Measurements from ENCODE around the gene GPER1.

Gene GPER1

GRCh38 chr7:1086588-1087464, 1.1 kb upstream of the GPER1 start:
- Histone ChIP-seq H3K4me1 (ENCODE audit: control insufficient read depth in 5 of 5, insufficient read depth in 5 of 5, low read length in 5 of 5) (peaks cover 15 to 78% (median 65%) of the 10 kb centered on the region in 5 donors), H3K9me3 (ENCODE audit: control insufficient read depth in 5 of 5, low read length in 5 of 5) (no peaks in the 10 kb centered on the region), H3K9ac (ENCODE audit: low read length in 5 of 5) (peak overlapping the region in 4 of 5 donors; percentile 32 to 57 (median 47)), H3K36me3 (ENCODE audit: control insufficient read depth in 5 of 5, insufficient read depth in 5 of 5, low read length in 5 of 5) (peaks cover 0 to 13% (median 9%) of the 10 kb centered on the region in 5 donors), H3K4me3 (ENCODE audit: low read depth in 1 of 5, low read length in 5 of 5) (peak overlapping the region; percentile 64 to 73 (median 72)), H3K27me3 (ENCODE audit: control insufficient read depth in 5 of 5, insufficient read depth in 4 of 5, low read length in 5 of 5) (no peaks in the 10 kb centered on the region), H3K27ac (ENCODE audit: low read depth, low read length) (peak overlapping the region; percentile 79)

GRCh38 chr7:1087465-1087814, 473 bp upstream of the GPER1 start:
- peak overlapping the region; percentile 64 to 73 (median 72) for H3K4me3 ChIP-seq (ENCODE audit: low read depth in 1 of 5, low read length in 5 of 5)
- no peaks in the 10 kb centered on the region for H3K27me3 ChIP-seq (ENCODE audit: control insufficient read depth in 5 of 5, insufficient read depth in 4 of 5, low read length in 5 of 5)
- H3K9me3 ChIP-seq (ENCODE audit: control insufficient read depth in 5 of 5, low read length in 5 of 5): no peaks in the 10 kb centered on the region
- H3K27ac ChIP-seq (ENCODE audit: low read depth, low read length): peak overlapping the region; percentile 79
- peaks cover 0 to 19% (median 15%) of the 10 kb centered on the region in 5 donors for H3K36me3 ChIP-seq (ENCODE audit: control insufficient read depth in 5 of 5, insufficient read depth in 5 of 5, low read length in 5 of 5)
- H3K4me1 ChIP-seq (ENCODE audit: control insufficient read depth in 5 of 5, insufficient read depth in 5 of 5, low read length in 5 of 5): peaks cover 15 to 73% (median 62%) of the 10 kb centered on the region in 5 donors
- peak overlapping the region in 2 of 5 donors; percentile 57 to 71 for H3K9ac ChIP-seq (ENCODE audit: low read length in 5 of 5)

GRCh38 chr7:1090236-1090635, 2.3 kb downstream of the GPER1 start:
- no peak overlapping the region for H3K4me3 ChIP-seq (ENCODE audit: low read depth in 1 of 5, low read length in 5 of 5)
- H3K27me3 ChIP-seq (ENCODE audit: control insufficient read depth in 5 of 5, insufficient read depth in 4 of 5, low read length in 5 of 5): no peaks in the 10 kb centered on the region
- peaks cover 7 to 47% (median 39%) of the 10 kb centered on the region in 5 donors for H3K4me1 ChIP-seq (ENCODE audit: control insufficient read depth in 5 of 5, insufficient read depth in 5 of 5, low read length in 5 of 5)
- no peak overlapping the region for H3K9ac ChIP-seq (ENCODE audit: low read length in 5 of 5)
- H3K27ac ChIP-seq (ENCODE audit: low read depth, low read length): no peak overlapping the region
- H3K36me3 ChIP-seq (ENCODE audit: control insufficient read depth in 5 of 5, insufficient read depth in 5 of 5, low read length in 5 of 5): peaks cover 0 to 42% (median 37%) of the 10 kb centered on the region in 5 donors
- no peaks in the 10 kb centered on the region for H3K9me3 ChIP-seq (ENCODE audit: control insufficient read depth in 5 of 5, low read length in 5 of 5)

- no peaks in the 10 kb centered on the region for H3K9me3 ChIP-seq (ENCODE audit: control insufficient read depth in 5 of 5, low read length in 5 of 5)
- H3K9ac ChIP-seq (ENCODE audit: low read length in 5 of 5): peak overlapping the region in 1 of 5 donors; percentile 28
- no peaks in the 10 kb centered on the region for H3K27me3 ChIP-seq (ENCODE audit: control insufficient read depth in 5 of 5, insufficient read depth in 4 of 5, low read length in 5 of 5)
- no peak overlapping the region for H3K4me3 ChIP-seq (ENCODE audit: low read depth in 1 of 5, low read length in 5 of 5)
- H3K36me3 ChIP-seq (ENCODE audit: control insufficient read depth in 5 of 5, insufficient read depth in 5 of 5, low read length in 5 of 5): peaks cover 0 to 42% (median 37%) of the 10 kb centered on the region in 5 donors
- no peak overlapping the region for H3K27ac ChIP-seq (ENCODE audit: low read depth, low read length)
- H3K4me1 ChIP-seq (ENCODE audit: control insufficient read depth in 5 of 5, insufficient read depth in 5 of 5, low read length in 5 of 5): peaks cover 6 to 45% (median 32%) of the 10 kb centered on the region in 5 donors
Observed at GRCh38 chr7:1090686-1091643, 3.1 kb downstream of the GPER1 start.

- H3K4me3 ChIP-seq (ENCODE audit: low read depth in 1 of 5, low read length in 5 of 5): no peak overlapping the region
Observed at GRCh38 chr7:1091644-1092027, 3.7 kb downstream of the GPER1 start.

GRCh38 chr7:1092161-1092632, 4.3 kb downstream of the GPER1 start:
- no peak overlapping the region for H3K27ac ChIP-seq (ENCODE audit: low read depth, low read length)
- H3K4me1 ChIP-seq (ENCODE audit: control insufficient read depth in 5 of 5, insufficient read depth in 5 of 5, low read length in 5 of 5): peaks cover 6 to 40% (median 23%) of the 10 kb centered on the region in 5 donors
- no peak overlapping the region for H3K9ac ChIP-seq (ENCODE audit: low read length in 5 of 5)
- H3K36me3 ChIP-seq (ENCODE audit: control insufficient read depth in 5 of 5, insufficient read depth in 5 of 5, low read length in 5 of 5): peaks cover 0 to 42% (median 37%) of the 10 kb centered on the region in 5 donors
- no peak overlapping the region for H3K4me3 ChIP-seq (ENCODE audit: low read depth in 1 of 5, low read length in 5 of 5)
- no peaks in the 10 kb centered on the region for H3K9me3 ChIP-seq (ENCODE audit: control insufficient read depth in 5 of 5, low read length in 5 of 5)
- H3K27me3 ChIP-seq (ENCODE audit: control insufficient read depth in 5 of 5, insufficient read depth in 4 of 5, low read length in 5 of 5): no peaks in the 10 kb centered on the region

More at GRCh38 chr7:1091644-1092027, 3.7 kb downstream of the GPER1 start:
- H3K27ac ChIP-seq (ENCODE audit: low read depth, low read length): no peak overlapping the region
- H3K36me3 ChIP-seq (ENCODE audit: control insufficient read depth in 5 of 5, insufficient read depth in 5 of 5, low read length in 5 of 5): peaks cover 0 to 42% (median 37%) of the 10 kb centered on the region in 5 donors
- no peaks in the 10 kb centered on the region for H3K27me3 ChIP-seq (ENCODE audit: control insufficient read depth in 5 of 5, insufficient read depth in 4 of 5, low read length in 5 of 5)
- H3K9ac ChIP-seq (ENCODE audit: low read length in 5 of 5): no peak overlapping the region
- no peaks in the 10 kb centered on the region for H3K9me3 ChIP-seq (ENCODE audit: control insufficient read depth in 5 of 5, low read length in 5 of 5)
- H3K4me1 ChIP-seq (ENCODE audit: control insufficient read depth in 5 of 5, insufficient read depth in 5 of 5, low read length in 5 of 5): peaks cover 5 to 45% (median 28%) of the 10 kb centered on the region in 5 donors

GRCh38 chr7:1092806-1093501, 5.0 kb downstream of the GPER1 start:
- H3K27ac ChIP-seq (ENCODE audit: low read depth, low read length): no peak overlapping the region
- H3K9ac ChIP-seq (ENCODE audit: low read length in 5 of 5): no peak overlapping the region
- no peak overlapping the region for H3K4me3 ChIP-seq (ENCODE audit: low read depth in 1 of 5, low read length in 5 of 5)

GRCh38 chr7:1093502-1093843, 5.6 kb downstream of the GPER1 start:
- Histone ChIP-seq H3K27ac (ENCODE audit: low read depth, low read length) (no peak overlapping the region), H3K36me3 (ENCODE audit: control insufficient read depth in 5 of 5, insufficient read depth in 5 of 5, low read length in 5 of 5) (peaks cover 0 to 42% (median 37%) of the 10 kb centered on the region in 5 donors)

More at GRCh38 chr7:1092806-1093501, 5.0 kb downstream of the GPER1 start:
- Histone ChIP-seq H3K36me3 (ENCODE audit: control insufficient read depth in 5 of 5, insufficient read depth in 5 of 5, low read length in 5 of 5) (peaks cover 0 to 42% (median 37%) of the 10 kb centered on the region in 5 donors), H3K9me3 (ENCODE audit: control insufficient read depth in 5 of 5, low read length in 5 of 5) (no peaks in the 10 kb centered on the region), H3K4me1 (ENCODE audit: control insufficient read depth in 5 of 5, insufficient read depth in 5 of 5, low read length in 5 of 5) (peaks cover 1 to 33% (median 15%) of the 10 kb centered on the region in 5 donors), H3K27me3 (ENCODE audit: control insufficient read depth in 5 of 5, insufficient read depth in 4 of 5, low read length in 5 of 5) (no peaks in the 10 kb centered on the region)

GRCh38 chr7:1093916-1094508, 6.1 kb downstream of the GPER1 start:
- H3K27me3 ChIP-seq (ENCODE audit: control insufficient read depth in 5 of 5, insufficient read depth in 4 of 5, low read length in 5 of 5): no peaks in the 10 kb centered on the region
- peaks cover 0 to 42% (median 37%) of the 10 kb centered on the region in 5 donors for H3K36me3 ChIP-seq (ENCODE audit: control insufficient read depth in 5 of 5, insufficient read depth in 5 of 5, low read length in 5 of 5)
- no peak overlapping the region for H3K27ac ChIP-seq (ENCODE audit: low read depth, low read length)
- H3K9ac ChIP-seq (ENCODE audit: low read length in 5 of 5): no peak overlapping the region
- no peaks in the 10 kb centered on the region for H3K9me3 ChIP-seq (ENCODE audit: control insufficient read depth in 5 of 5, low read length in 5 of 5)
- peaks cover 1 to 23% (median 5%) of the 10 kb centered on the region in 5 donors for H3K4me1 ChIP-seq (ENCODE audit: control insufficient read depth in 5 of 5, insufficient read depth in 5 of 5, low read length in 5 of 5)
- no peak overlapping the region for H3K4me3 ChIP-seq (ENCODE audit: low read depth in 1 of 5, low read length in 5 of 5)

More at GRCh38 chr7:1093502-1093843, 5.6 kb downstream of the GPER1 start:
- peaks cover 1 to 27% (median 10%) of the 10 kb centered on the region in 5 donors for H3K4me1 ChIP-seq (ENCODE audit: control insufficient read depth in 5 of 5, insufficient read depth in 5 of 5, low read length in 5 of 5)
- no peaks in the 10 kb centered on the region for H3K9me3 ChIP-seq (ENCODE audit: control insufficient read depth in 5 of 5, low read length in 5 of 5)
- no peaks in the 10 kb centered on the region for H3K27me3 ChIP-seq (ENCODE audit: control insufficient read depth in 5 of 5, insufficient read depth in 4 of 5, low read length in 5 of 5)
- no peak overlapping the region for H3K9ac ChIP-seq (ENCODE audit: low read length in 5 of 5)
- no peak overlapping the region for H3K4me3 ChIP-seq (ENCODE audit: low read depth in 1 of 5, low read length in 5 of 5)

Measured in subcutaneous abdominal adipose tissue (tissue), 5 donors.